Activated T-cell treated with anti-CD3 and anti-CD28 coated beads, Interleukin-2, amount 50 U/mL, for 48 hours (primary cell): ENCODE data around the gene LONRF2.

Experiments used
- DNase-seq, 2 experiments: peaks; one replicate each; pipeline ENCODE4 v3.0.0-alpha.2; 2020

Gene LONRF2

DNA sequence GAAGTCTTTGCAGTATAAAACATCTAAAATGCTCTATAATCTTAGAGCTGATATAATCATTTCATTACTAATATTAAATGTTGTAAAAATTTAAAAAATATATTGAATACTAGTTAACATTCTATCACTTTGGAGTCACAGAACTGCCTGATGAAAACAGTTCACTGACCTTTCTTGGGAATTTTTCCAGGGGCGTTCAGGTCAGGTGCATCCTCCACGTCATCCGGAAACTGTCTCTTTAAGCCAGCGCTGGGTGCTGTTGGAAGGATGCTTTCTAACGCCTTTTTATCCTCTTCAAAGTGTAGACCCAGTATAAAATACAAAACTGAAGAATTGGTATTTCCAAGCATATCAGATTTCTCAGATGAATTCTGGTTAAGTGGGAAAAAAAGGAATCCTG is 22.8 kb downstream of the LONRF2 start:
- no peak for DNase-seq

- no peak for DNase-seq
These were observed 24.8 kb downstream of the LONRF2 start for GRCh38 chr2:100297511-100297910.

- no peak for DNase-seq
These were observed 28.2 kb downstream of the LONRF2 start for GRCh38 chr2:100294162-100294497.

DNA sequence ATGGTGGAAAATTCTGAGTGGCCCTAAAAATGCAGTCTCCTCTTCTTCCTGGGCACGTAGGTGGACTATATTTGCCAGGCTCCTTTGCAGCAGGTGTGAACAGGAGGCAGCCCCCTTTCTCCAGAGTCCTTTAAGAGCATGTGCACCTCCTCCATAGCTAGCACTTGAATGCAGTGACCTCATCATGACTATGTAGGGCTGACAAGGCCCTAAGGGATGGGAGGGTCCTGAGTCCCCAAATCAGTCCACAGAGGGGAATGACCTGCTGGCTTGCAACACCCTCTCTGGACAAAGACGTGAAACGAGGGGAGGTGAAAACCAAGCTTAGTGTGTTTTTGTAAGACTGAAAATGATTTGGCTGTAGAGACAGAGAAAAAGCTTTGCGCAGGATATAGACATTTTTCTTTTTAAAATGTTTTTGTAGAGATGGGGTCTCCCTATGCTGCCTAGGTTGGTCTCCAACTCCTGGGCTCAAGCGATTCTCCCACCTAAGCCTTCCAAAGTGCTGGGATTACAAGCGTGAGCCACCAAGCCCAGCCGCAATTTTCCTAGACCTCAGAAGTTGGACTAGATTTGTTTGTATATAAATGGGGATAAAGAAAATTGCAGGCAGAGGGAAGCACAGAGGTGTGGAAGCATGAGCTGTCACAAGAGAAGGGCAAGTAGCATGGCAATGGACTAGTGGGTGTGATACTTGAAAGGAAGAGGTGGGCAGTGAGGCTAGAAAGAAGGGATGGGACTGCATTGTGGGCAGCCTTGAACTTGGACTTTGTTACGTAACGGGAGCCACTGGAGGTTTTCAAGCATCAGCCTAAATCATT is 28.8 kb downstream of the LONRF2 start:
- no peak for DNase-seq

- peak; percentile 52 to 60 for DNase-seq
These were observed 30.2 kb downstream of the LONRF2 start for GRCh38 chr2:100292022-100292580.

DNA sequence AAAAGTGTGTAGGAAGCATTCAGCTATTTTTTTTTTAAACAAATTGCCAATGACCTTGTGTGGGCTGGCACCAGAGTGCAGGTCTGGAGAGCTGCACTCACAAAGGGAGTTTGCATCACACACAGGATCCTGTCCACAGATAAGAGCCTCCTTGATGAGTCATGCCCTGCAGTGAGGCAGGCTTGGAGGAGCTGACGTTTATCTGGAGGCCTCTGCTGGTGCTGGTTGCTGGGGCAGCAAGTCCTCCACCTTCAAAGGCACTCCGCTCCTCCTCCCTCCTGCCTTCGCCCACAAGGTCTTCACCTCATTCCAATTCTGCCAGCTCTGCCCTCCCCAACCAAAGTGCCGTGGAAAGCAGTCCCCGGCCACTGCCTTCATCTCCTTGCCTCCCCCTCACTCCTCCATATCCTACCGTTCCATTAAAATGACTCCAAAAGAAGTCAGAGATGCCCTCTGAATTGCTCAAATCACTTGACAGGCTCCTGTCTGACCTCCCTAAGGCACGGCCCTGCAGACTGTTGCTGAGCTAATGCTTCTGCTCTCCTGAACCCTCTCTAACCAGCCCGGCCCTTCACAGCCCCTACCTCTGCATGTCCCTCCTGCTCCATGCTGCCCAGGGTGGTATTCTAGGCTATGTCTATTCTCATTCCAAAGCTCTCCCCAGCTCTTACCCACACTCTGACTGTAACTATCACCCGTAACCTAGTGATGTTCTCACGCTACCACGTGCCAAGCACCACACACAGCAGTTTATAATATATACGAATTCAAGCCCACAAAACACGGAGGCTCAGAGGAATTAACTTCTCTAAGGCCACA is 30.9 kb downstream of the LONRF2 start:
- peak; percentile 63 to 71 for DNase-seq

DNA sequence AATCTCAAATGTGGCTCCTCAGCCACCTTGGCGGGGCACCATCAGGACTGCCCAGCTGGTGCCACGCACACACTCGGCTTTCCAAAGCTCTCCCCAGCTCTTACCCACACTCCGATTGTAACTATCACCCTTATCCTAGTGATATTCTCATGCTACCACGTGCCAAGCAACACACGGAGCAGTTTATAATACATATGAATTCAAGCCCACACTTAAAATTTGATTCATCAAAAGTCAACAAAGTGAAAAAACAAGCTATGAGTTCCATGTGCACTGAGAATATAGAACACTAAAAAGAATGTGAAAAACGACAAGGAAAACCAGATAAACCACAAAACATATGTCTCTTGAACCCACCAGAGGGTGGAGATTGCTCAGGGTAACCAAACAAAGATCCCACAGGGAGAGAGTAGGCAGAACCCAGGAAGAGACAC is 31.6 kb downstream of the LONRF2 start:
- DNase-seq: no peak

- no peak for DNase-seq
These were observed 33.3 kb downstream of the LONRF2 start for GRCh38 chr2:100289020-100289419.

GRCh38 chr2:100286318-100286717 is 36.0 kb downstream of the LONRF2 start:
- no peak for DNase-seq

DNA sequence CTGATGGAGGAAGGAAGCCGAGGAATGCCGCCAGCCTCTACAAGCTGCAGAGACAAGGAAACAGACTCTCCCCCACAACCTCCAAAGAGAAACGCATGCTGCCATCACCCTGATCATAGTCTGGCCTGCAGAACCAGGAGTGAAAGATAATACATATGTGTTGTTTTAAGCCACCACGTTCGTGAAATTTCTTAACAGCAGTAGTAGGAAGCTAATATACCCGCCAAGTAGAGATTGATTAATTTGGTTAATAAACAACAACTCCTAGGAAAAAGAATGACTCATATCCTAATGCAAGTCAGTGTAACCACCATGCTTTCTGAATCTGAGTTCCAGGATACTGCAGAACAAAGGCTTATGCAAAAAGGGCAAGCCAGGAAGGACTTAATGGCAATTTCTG is 36.6 kb downstream of the LONRF2 start:
- no peak for DNase-seq

DNA sequence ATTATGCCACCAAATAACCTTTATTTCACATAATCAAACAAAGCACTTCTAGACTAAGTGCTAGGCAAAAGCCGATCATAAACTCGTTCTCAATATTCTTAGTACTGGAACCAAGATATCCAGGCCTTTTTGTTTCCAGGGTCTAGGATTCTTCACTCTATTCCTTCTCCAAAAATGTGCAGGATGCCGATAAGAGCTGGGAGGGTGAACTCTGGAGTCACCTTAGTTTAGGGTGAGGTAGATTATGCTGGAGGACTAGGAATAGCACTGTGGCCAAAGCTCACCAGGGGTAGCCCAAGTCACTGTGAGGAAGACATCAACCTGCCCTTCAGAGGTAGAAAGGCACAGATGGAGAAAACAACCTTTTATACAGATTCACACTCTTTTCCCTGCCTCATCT is 37.3 kb downstream of the LONRF2 start:
- DNase-seq: no peak

DNA sequence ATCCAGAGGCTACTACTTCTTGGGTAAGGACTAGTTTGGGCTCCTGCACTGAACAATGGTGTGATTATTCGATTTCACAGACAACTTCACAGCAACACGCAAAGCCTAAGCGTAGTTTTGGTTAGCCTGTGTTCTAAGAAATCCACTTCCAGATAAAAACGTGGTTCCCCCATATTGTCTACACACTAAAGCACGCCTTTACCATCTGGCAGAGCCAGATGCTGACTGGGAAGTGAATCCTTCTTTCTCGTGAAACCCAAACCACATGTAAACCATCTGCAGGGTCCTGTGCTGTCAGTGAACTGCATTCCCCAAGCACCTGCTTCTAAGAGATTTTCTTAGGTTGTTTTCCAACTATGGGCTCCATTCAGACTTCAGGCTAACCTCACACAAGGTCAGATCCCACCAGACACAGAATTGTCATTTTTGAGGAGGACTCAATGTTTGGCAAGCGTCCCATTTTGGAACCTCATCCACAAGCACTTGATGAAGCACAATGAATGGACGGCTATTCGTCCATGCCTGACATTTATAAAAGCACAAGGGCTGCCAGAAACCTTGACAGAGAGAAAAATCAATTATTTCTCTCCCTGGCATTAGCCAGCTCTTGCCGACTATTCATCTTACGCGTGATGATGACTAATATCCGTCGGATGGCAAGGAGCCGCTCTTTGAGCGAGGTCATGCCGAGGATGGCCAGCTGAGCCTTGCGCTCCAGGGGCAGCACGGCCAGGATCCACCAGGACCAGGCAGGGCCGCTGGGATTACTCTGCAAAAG is 38.4 kb downstream of the LONRF2 start:
- DNase-seq: no peak

GRCh38 chr2:100281521-100282438 is 40.5 kb downstream of the LONRF2 start:
- DNase-seq: no peak

- no peak for DNase-seq
These were observed 42.4 kb downstream of the LONRF2 start for GRCh38 chr2:100279586-100280534.

- DNase-seq: no peak
These were observed 43.3 kb downstream of the LONRF2 start for GRCh38 chr2:100278986-100279385.

DNA sequence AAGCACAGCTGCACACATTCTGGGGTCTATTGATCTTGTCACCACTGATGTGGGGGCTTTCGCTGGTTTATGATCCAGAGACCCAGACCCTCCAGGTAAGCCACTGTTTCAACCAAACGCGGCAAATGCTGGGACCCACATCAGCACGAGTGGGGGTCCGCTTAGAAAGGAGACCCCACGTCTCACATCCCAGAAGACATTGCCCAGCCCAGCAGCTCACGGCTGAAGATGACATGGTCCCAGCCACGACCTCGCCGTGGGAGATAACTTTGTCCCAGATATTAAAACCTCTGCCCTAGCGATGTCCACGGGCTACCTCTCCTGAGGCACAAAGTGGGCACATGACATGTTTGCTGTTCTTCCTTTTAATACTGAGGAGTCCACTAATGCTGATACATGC is 43.8 kb downstream of the LONRF2 start:
- DNase-seq: no peak

- no peak for DNase-seq
These were observed 44.6 kb downstream of the LONRF2 start for GRCh38 chr2:100277540-100278207.

DNA sequence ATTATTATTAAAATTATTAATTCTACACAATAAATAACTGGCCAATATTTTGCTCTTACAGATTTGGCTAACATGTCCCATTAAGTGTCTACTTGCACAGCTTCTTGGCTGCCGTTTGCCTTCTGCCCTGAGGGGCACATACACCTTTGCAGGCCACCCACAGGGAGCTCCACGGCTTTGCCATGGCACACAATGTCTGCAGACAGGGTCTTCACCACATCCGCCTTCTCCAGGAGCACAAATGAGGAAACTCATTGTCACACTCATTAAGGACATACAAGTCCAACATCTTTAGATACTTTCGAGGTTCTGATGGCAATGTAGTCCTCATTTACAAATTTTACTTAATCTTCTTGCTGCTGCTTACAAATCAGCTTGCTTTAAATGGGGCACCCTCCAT is 45.6 kb downstream of the LONRF2 start:
- no peak for DNase-seq

- peak in 1 of 2 experiments; percentile 0 for DNase-seq
These were observed 47.1 kb downstream of the LONRF2 start for GRCh38 chr2:100275200-100275589.

GRCh38 chr2:100274566-100275199 is 47.6 kb downstream of the LONRF2 start:
- peak in 1 of 2 experiments; percentile 1 for DNase-seq
